ENCODE results near the gene ONECUT3.

GRCh38 chr19:1717970-1718264 lies 35.4 kb upstream of the ONECUT3 start:
- TF ChIP-seq CTCF (IDR thresholded peaks at IDR 0.05; ENCODE audit: low read depth, low read length) (no peak), EZH2phosphoT487 (IDR thresholded peaks at IDR 0.05; ENCODE audit: low read depth) (no peak)
